ENCODE measurements around the gene FAM53B.
A peak's percentile ranks its signal among the peaks of the same experiment; 100 is the strongest.

The FAM53B gene

GRCh38 chr10:124658591-124659242 lies 85.5 kb downstream of the FAM53B start:
- no peak for DNase-seq

- no peak for DNase-seq
These were observed 86.4 kb downstream of the FAM53B start for GRCh38 chr10:124657806-124658205.

- DNase-seq: no peak
These were observed 87.6 kb downstream of the FAM53B start for GRCh38 chr10:124656541-124656940.

GRCh38 chr10:124656113-124656490 lies 88.1 kb downstream of the FAM53B start:
- no peak for DNase-seq

GRCh38 chr10:124655191-124656112 lies 88.7 kb downstream of the FAM53B start:
- no peak for DNase-seq

GRCh38 chr10:124654686-124655085 lies 89.5 kb downstream of the FAM53B start:
- no peak for DNase-seq

- no peak for DNase-seq
These were observed 90.1 kb downstream of the FAM53B start for GRCh38 chr10:124653811-124654651.

GRCh38 chr10:124653311-124653710 lies 90.9 kb downstream of the FAM53B start:
- no peak for DNase-seq

- DNase-seq: no peak
These were observed 91.5 kb downstream of the FAM53B start for GRCh38 chr10:124652701-124653100.

GRCh38 chr10:124652200-124652599 lies 92.0 kb downstream of the FAM53B start:
- DNase-seq: no peak

- DNase-seq: no peak
These were observed 92.7 kb downstream of the FAM53B start for GRCh38 chr10:124651402-124651891.

- DNase-seq: no peak
These were observed 93.3 kb downstream of the FAM53B start for GRCh38 chr10:124650820-124651401.

- DNase-seq: no peak
These were observed 93.9 kb downstream of the FAM53B start for GRCh38 chr10:124650263-124650662.

- DNase-seq: no peak
These were observed 95.0 kb downstream of the FAM53B start for GRCh38 chr10:124649214-124649613.

GRCh38 chr10:124648738-124649137 lies 95.4 kb downstream of the FAM53B start:
- DNase-seq: peak; percentile 92

GRCh38 chr10:124648131-124648475 lies 96.1 kb downstream of the FAM53B start:
- no peak for DNase-seq

- DNase-seq: peak; percentile 79
These were observed 96.6 kb downstream of the FAM53B start for GRCh38 chr10:124647421-124648130.

- DNase-seq: no peak
These were observed 97.5 kb downstream of the FAM53B start for GRCh38 chr10:124646483-124647352.

GRCh38 chr10:124645467-124646095 lies 98.6 kb downstream of the FAM53B start:
- no peak for DNase-seq

- no peak for DNase-seq
These were observed 99.3 kb downstream of the FAM53B start for GRCh38 chr10:124644771-124645415.
